K562 (cell line): ENCODE measurements around the gene NOP14. TPM values are rescaled to one million over a fixed set of nuclear protein-coding genes. Genes with fewer than 3 reads are reported as not detected.
A peak's percentile ranks its signal among the peaks of the same experiment; 100 is the strongest.

Experiments used
- COPS2 ChIP-seq: fragments of 450-650 bp; conservative IDR thresholded peaks from 2 replicates; pipeline ENCODE4 v1.6.1; 2016; ENCODE audit warnings: mild to moderate bottlenecking, moderate library complexity
- E2F8 ChIP-seq: fragments of 450-650 bp; IDR thresholded peaks from 2 replicates; pipeline ENCODE4 v1.7.1; 2018; ENCODE audit warnings: mild to moderate bottlenecking, low read depth; ENCODE audit not compliant: partially characterized antibody
- FOXP1 ChIP-seq: sonication (generic); formaldehyde crosslinking; IDR thresholded peaks from 2 replicates; pipeline ENCODE4 v1.8.0; 2022; ENCODE audit warnings: mild to moderate bottlenecking, missing genetic modification reagents
- KDM2B ChIP-seq: fragments of 250-450 bp; sonication (Bioruptor Pico); IDR thresholded peaks from 2 replicates; pipeline ENCODE4 v1.8.0; 2021; ENCODE audit warnings: mild to moderate bottlenecking, moderate library complexity
- RBFOX2 ChIP-seq: fragments of 200-400 bp; formaldehyde crosslinking; IDR thresholded peaks from 2 replicates; pipeline ENCODE4 v1.6.1; 2017; ENCODE audit warnings: low read depth, mild to moderate bottlenecking, low read length, moderate library complexity
- SUPT5H ChIP-seq: fragments of 450-650 bp; IDR thresholded peaks from 2 replicates; pipeline ENCODE4 v1.6.1; 2016
- TSHZ1 ChIP-seq: fragments of 250-450 bp; sonication (Bioruptor Pico); IDR thresholded peaks from 2 replicates; pipeline ENCODE4 v1.4.0; 2020; ENCODE audit warnings: mild to moderate bottlenecking, moderate library complexity
- USF1 ChIP-seq: sonication (generic); formaldehyde crosslinking; IDR thresholded peaks from 2 replicates; pipeline ENCODE4 v1.9.0; 2022; ENCODE audit warnings: mild to moderate bottlenecking, missing genetic modification reagents
- ZBTB40 ChIP-seq, 2 experiments: fragments of 450-650 bp in 1 of 2; sonication (generic) in 1 of 2; formaldehyde crosslinking in 1 of 2; IDR thresholded peaks; 2 replicates each; pipeline versions ENCODE4 v1.7.1 to v1.9.0; 2016 to 2022; ENCODE audit warnings: inconsistent platforms in 1 of 2, mild to moderate bottlenecking in 1 of 2, missing genetic modification reagents in 1 of 2
- polyA plus RNA-seq, 8 experiments: library from polyadenylated mRNA; depleted of rRNA in 4 of 8; stranded (reverse) in 5 of 8; unstranded in 3 of 8; fragments of >200 nt; fragmentation: Nextera tagmentation in 2 of 8; fragmentation: Illumina TruSeq in 1 of 8; extraction: Ambion mirVana in 2 of 8; extraction: Trizol in 1 of 8; gene quantifications; 2 replicates each; pipeline versions ENCODE4 v1.2.1 to v1.2.3, GENCODE V29; 2011 to 2014; ENCODE audit warnings: inconsistent platforms in 1 of 8, missing spikeins in 1 of 8
- total RNA-seq, 7 experiments: library from RNA; depleted of rRNA in 6 of 7; stranded (reverse); fragments of >200 nt in 6 of 7; fragmentation: Illumina TruSeq in 2 of 7; extraction: Trizol in 2 of 7; gene quantifications; 2 replicates each; pipeline versions ENCODE4 v1.2.1 to v1.2.3, GENCODE V29; 2011 to 2021; ENCODE audit warnings: low replicate concordance in 1 of 7

Gene NOP14
- total and polyA plus RNA-seq, 9 of the 15 experiments (the other 6 are each of a cell fraction or from before 2014, with no cell fraction given): 12.7 to 76.0 (median 50.9) TPM

GRCh38 chr4:2937146-2937857 is 25.9 kb downstream of the NOP14 start (continued):
- TF ChIP-seq ZBTB40 (IDR thresholded peaks at IDR 0.05) (no peak), ZBTB40 (CRISPR knock-in tag; IDR thresholded peaks at IDR 0.05) (no peak), SUPT5H (peak; percentile 40; the same call in 1 of the 2 replicates), COPS2 (no peak), E2F8 (peak; percentile 35), FOXP1 (CRISPR knock-in tag) (no peak), KDM2B (CRISPR knock-in tag) (no peak), USF1 (CRISPR knock-in tag) (0 out of 2 replicates have a peak, but pooled peaks have one; percentile 27), TSHZ1 (no peak), RBFOX2 (peak; percentile 27; the same call in 1 of the 2 replicates)
